B cell (primary cell): ENCODE results near the gene MLKL. TPM values are rescaled to one million over a fixed set of nuclear protein-coding genes. Genes with fewer than 3 reads are reported as not detected.

ENCODE experiments used
- ATAC-seq: fragments of 200-7000 bp; cut with Tn5 transposase; one replicate; pipeline ENCODE4 v1.10.0; 2021; ENCODE audit warnings: low read depth, mild to moderate bottlenecking, moderate number of reproducible peaks, moderate library complexity
- CTCF ChIA-PET: fragments of 350-600 bp; sonication (Branson Sonifier 250); formaldehyde crosslinking; loops from one replicate; lab custom pipeline; 2021; ENCODE audit warnings: antibody characterized with exemption, inconsistent platforms; lab: Charles Lee
- POLR2A ChIA-PET: fragments of 350-600 bp; sonication (Branson Sonifier 250); formaldehyde crosslinking; loops from one replicate; lab custom pipeline; 2021; ENCODE audit warnings: antibody characterized with exemption; lab: Charles Lee
- DNase-seq: peaks from one replicate; pipeline ENCODE4 v3.0.0; 2013
- H2AFZ ChIP-seq: 2 replicates; pipeline ENCODE4 v1.6.1; 2012; ENCODE audit warnings: mild to moderate bottlenecking, low read depth, low read length; ENCODE audit not compliant: insufficient read depth, poor library complexity, severe bottlenecking
- H3K27ac ChIP-seq, 2 donors: 1 replicate in 1 of 2; 2 replicates in 1 of 2; pipeline ENCODE4 v1.5.1; 2012 to 2013; ENCODE audit warnings: low read length in 2 of 2, mild to moderate bottlenecking in 2 of 2, moderate library complexity in 1 of 2
- H3K27me3 ChIP-seq, 4 experiments: fragments of 200-600 bp in 1 of 4; sonication (generic) in 1 of 4; replicated peaks in 1 of 4; 1 replicate in 2 of 4; 2 replicates in 2 of 4; pipeline versions ENCODE4 v1.6.1 to v1.7.0; 2013 to 2016; ENCODE audit warnings: low read length in 3 of 4, mild to moderate bottlenecking in 2 of 4, mixed read lengths in 1 of 4, moderate library complexity in 1 of 4; ENCODE audit not compliant: insufficient read depth in 4 of 4, control insufficient read depth in 3 of 4; ENCODE audit errors: control extremely low read depth in 1 of 4
- H3K36me3 ChIP-seq, 2 experiments: replicated peaks in 1 of 2; 1 replicate in 1 of 2; 2 replicates in 1 of 2; pipeline versions ENCODE4 v1.6.1 to v1.7.1; 2013; ENCODE audit warnings: low read length in 1 of 2; ENCODE audit not compliant: insufficient read depth in 2 of 2, control insufficient read depth in 1 of 2; ENCODE audit errors: control extremely low read depth in 1 of 2, extremely low read depth in 1 of 2
- H3K4me1 ChIP-seq, 2 donors: fragments of 200-600 bp in 1 of 2; sonication (generic) in 1 of 2; 1 replicate in 1 of 2; 2 replicates in 1 of 2; pipeline versions ENCODE4 v1.5.1 to v1.6.1; 2013 to 2017; ENCODE audit warnings: low read length in 2 of 2; ENCODE audit not compliant: control insufficient read depth in 2 of 2, insufficient read depth in 2 of 2
- H3K4me2 ChIP-seq: replicated peaks from 2 replicates; pipeline ENCODE3; 2012; ENCODE audit warnings: mild to moderate bottlenecking, low read depth, low read length; ENCODE audit not compliant: poor library complexity, severe bottlenecking
- H3K4me3 ChIP-seq, 5 experiments: fragments of 200-600 bp in 1 of 5; sonication (generic) in 1 of 5; 1 replicate in 3 of 5; 2 replicates in 2 of 5; pipeline versions ENCODE4 v1.5.1 to v1.7.0; 2011 to 2016; ENCODE audit warnings: low read length in 4 of 5, mild to moderate bottlenecking in 4 of 5, low read depth in 2 of 5, control low read depth in 1 of 5, moderate library complexity in 1 of 5; ENCODE audit not compliant: insufficient read depth in 1 of 5; ENCODE audit errors: control extremely low read depth in 1 of 5, extremely low read depth in 1 of 5
- H3K79me2 ChIP-seq: fragments of 200-600 bp; sonication (generic); one replicate; pipeline ENCODE4 v1.6.0; 2016; ENCODE audit warnings: low read length; ENCODE audit not compliant: control insufficient read depth, insufficient read depth
- H3K9ac ChIP-seq: fragments of 200-600 bp; sonication (generic); 2 replicates; pipeline ENCODE4 v1.6.1; 2017; ENCODE audit warnings: mild to moderate bottlenecking, low read length, moderate library complexity
- H3K9me3 ChIP-seq, 3 donors: one replicate each; pipeline versions ENCODE4 v1.6.1 to v1.7.1; 2013; ENCODE audit warnings: low read length in 2 of 3; ENCODE audit not compliant: control insufficient read depth in 2 of 3, insufficient read depth in 1 of 3; ENCODE audit errors: control extremely low read depth in 1 of 3
- H4K20me1 ChIP-seq: 2 replicates; pipeline ENCODE4 v1.6.0; 2012; ENCODE audit warnings: mild to moderate bottlenecking, low read length; ENCODE audit not compliant: insufficient read depth, control insufficient read depth, poor library complexity, severe bottlenecking
- H3K27ac Mint-ChIP-seq: one replicate; pipeline ENCODE4 v1.8.0; 2021; ENCODE audit warnings: mixed read lengths
- H3K27me3 Mint-ChIP-seq: one replicate; pipeline ENCODE4 v1.8.0; 2021; ENCODE audit warnings: mixed read lengths
- H3K4me1 Mint-ChIP-seq: one replicate; pipeline ENCODE4 v1.8.0; 2021; ENCODE audit warnings: mixed read lengths
- H3K4me3 Mint-ChIP-seq: one replicate; pipeline ENCODE4 v1.8.0; 2021; ENCODE audit warnings: mixed read lengths
- H3K9me3 Mint-ChIP-seq: one replicate; pipeline ENCODE4 v1.8.0; 2022; ENCODE audit warnings: mixed read lengths; ENCODE audit not compliant: insufficient read depth
- EZH2 ChIP-seq: IDR thresholded peaks from 2 replicates; pipeline ENCODE4 v1.6.1; 2012; ENCODE audit warnings: borderline replicate concordance, low read depth, mild to moderate bottlenecking, moderate library complexity, low read length; ENCODE audit not compliant: insufficient read depth, poor library complexity, severe bottlenecking
- WGBS: methylation state at CpG from one replicate; pipeline ENCODE4 v1.1.5; 2013; ENCODE audit warnings: missing lambda C conversion rate; ENCODE audit not compliant: insufficient coverage; 5-methylcytosine and 5-hydroxymethylcytosine counted together
- intact Hi-C: fragments of 100-400 bp; cut with micrococcal nuclease; formaldehyde crosslinking; loops from one replicate; pipeline ENCODE4 v1.10.0; 2022
- polyA plus RNA-seq: library from polyadenylated mRNA; depleted of rRNA; stranded (reverse); fragments of >200 nt; gene quantifications from 2 replicates; pipeline ENCODE4 v1.2.3, GENCODE V29; 2012
- total RNA-seq, 2 donors: library from RNA; stranded (reverse); fragments of 120-200 nt in 1 of 2; gene quantifications; 1 replicate in 1 of 2; 2 replicates in 1 of 2; pipeline versions ENCODE4 v1.2.3 to v1.2.4, GENCODE V29; 2013 to 2022
- TF ChIP-seq, protein P1 (sequence below): fragments of 200-600 bp; IDR thresholded peaks from one replicate; pipeline ENCODE4 v1.8.0; 2022; ENCODE audit warnings: antibody characterized with exemption, mild to moderate bottlenecking

Gene MLKL
- total and polyA plus RNA-seq, 2 donors (not counting 1 experiment from before 2014, with no cell fraction given), result 13.4 to 19.7 TPM

DNA sequence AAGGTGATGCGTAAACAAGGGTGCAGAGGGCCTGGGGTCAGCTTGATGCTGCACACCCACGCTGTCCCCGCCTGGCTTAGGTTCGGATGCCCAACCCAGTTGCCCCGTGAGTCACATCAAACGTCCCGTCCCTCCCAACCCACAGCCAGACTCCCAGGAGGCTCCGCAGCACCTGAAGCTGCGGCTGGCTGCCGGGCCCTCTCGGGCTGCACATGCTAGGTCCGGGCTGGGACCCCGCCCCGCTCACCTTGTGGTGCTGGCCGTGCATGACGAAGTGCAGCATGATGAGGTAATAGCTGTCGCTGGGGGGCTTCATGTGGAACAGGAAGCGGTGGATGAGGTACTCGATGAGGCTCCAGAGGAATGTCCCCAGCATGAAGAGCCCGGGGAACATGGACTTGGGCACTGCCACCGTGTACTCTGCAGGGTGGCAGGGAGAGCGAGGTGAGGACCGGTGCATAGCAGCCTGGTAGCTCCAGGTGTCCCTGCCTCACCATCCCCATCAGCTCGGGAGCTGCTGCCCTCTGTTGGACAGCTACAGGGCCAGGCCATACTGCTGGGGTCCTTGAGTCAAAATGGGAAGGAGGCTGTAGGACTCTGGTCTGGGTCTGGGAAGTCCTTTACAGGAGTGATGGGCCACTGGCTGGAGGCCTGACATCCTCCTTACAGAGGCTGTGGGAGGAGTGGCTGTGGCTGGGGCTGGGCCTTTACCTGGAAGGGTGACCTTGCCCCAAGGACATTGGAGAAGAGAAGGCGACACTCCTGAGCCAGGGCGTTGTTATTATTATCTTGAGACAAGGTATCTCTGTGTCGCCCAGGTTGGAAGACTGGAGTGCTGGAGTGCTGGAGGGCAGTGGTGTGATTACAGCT is 18.3 kb upstream of the MLKL start:
- Histone ChIP-seq H3K4me2 (no peak overlapping the region), H3K36me3 (no peaks in the 10 kb centered on the region), H3K79me2 (no peaks in the 10 kb centered on the region), H2AFZ (no peak overlapping the region), H3K9ac (no peak overlapping the region), H3K4me3 (no peak overlapping the region), H4K20me1 (no peaks in the 10 kb centered on the region), H3K4me1 (no peaks in the 10 kb centered on the region), H3K27ac (no peak overlapping the region), H3K9me3 (no peaks in the 10 kb centered on the region), H3K27me3 (no peaks in the 10 kb centered on the region)
- peaks cover 3% of the 10 kb centered on the region for H3K27me3 Mint-ChIP-seq
- WGBS, result 90% methylated on average over 22 of the region's 27 CpGs
- no peaks in the 10 kb centered on the region for H3K9me3 Mint-ChIP-seq
- intact Hi-C loops, result no loop called here
- no peak overlapping the region for H3K27ac Mint-ChIP-seq
- DNase-seq, result no peak
- no peak overlapping the region for H3K4me3 Mint-ChIP-seq
- CTCF ChIA-PET, result interaction anchor here (1.2 kb wide), 1 partner anchor 143 kb away, joined by 3 read pairs; no protein-coding TSS in a partner anchor
- no peak for ATAC-seq
- TF ChIP-seq, protein P1, sequence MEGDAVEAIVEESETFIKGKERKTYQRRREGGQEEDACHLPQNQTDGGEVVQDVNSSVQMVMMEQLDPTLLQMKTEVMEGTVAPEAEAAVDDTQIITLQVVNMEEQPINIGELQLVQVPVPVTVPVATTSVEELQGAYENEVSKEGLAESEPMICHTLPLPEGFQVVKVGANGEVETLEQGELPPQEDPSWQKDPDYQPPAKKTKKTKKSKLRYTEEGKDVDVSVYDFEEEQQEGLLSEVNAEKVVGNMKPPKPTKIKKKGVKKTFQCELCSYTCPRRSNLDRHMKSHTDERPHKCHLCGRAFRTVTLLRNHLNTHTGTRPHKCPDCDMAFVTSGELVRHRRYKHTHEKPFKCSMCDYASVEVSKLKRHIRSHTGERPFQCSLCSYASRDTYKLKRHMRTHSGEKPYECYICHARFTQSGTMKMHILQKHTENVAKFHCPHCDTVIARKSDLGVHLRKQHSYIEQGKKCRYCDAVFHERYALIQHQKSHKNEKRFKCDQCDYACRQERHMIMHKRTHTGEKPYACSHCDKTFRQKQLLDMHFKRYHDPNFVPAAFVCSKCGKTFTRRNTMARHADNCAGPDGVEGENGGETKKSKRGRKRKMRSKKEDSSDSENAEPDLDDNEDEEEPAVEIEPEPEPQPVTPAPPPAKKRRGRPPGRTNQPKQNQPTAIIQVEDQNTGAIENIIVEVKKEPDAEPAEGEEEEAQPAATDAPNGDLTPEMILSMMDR, result no peak
- no peak for TF ChIP-seq EZH2
- POLR2A ChIA-PET, result no interaction called here
- H3K4me1 Mint-ChIP-seq, result peaks cover 4% of the 10 kb centered on the region

DNA sequence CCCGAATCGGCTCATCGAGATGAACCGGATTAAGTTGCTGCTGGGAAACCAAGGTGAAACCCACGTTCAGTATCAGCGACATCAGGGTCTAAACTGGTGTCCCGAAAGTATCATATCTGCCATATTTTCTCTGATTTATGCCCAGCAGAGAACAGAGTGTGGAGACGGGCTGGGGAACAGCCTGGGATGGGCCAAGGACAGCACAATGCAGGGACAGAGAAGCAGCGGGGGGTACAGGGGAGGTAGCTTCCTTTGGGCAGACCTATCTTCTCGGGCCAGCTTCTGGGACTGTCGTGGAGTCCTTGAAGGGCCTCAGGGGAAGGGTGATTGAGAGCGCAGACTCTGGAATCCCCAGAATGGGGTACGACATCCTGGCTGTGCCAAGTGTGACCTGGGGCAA is 17.5 kb upstream of the MLKL start:
- H2AFZ ChIP-seq, result no peak overlapping the region
- intact Hi-C loops, result no loop called here
- DNase-seq (no peak), ATAC-seq (no peak)
- Mint-ChIP-seq H3K9me3 (no peaks in the 10 kb centered on the region), H3K4me1 (peaks cover 4% of the 10 kb centered on the region), H3K27me3 (no peaks in the 10 kb centered on the region), H3K4me3 (no peak overlapping the region), H3K27ac (no peak overlapping the region)
- CTCF ChIA-PET, result no interaction called here
- TF ChIP-seq, protein P1, result no peak
- no peak for TF ChIP-seq EZH2
- POLR2A ChIA-PET, result no interaction called here
- no peak overlapping the region for H3K9ac ChIP-seq
- H4K20me1 ChIP-seq, result no peaks in the 10 kb centered on the region
- H3K27me3 ChIP-seq, result no peaks in the 10 kb centered on the region
- no peak overlapping the region for H3K27ac ChIP-seq
- WGBS, result 91% methylated on average over 13 of the region's 13 CpGs
- no peaks in the 10 kb centered on the region for H3K9me3 ChIP-seq
- H3K4me2 ChIP-seq, result no peak overlapping the region
- no peaks in the 10 kb centered on the region for H3K4me1 ChIP-seq
- H3K36me3 ChIP-seq, result no peaks in the 10 kb centered on the region
- H3K79me2 ChIP-seq, result no peaks in the 10 kb centered on the region
- H3K4me3 ChIP-seq, result no peak overlapping the region
